WTC11 (cell line): ENCODE measurements around the gene TSPAN18.
A peak's percentile ranks its signal among the peaks of the same experiment; 100 is the strongest.

Experiments
- CBFB ChIP-seq: sonication (generic); formaldehyde crosslinking; IDR thresholded peaks from 2 replicates; pipeline ENCODE4 v1.8.1; 2022; ENCODE audit warnings: mild to moderate bottlenecking, low read depth, missing genetic modification reagents
- ELF4 ChIP-seq: sonication (generic); formaldehyde crosslinking; IDR thresholded peaks from 2 replicates; pipeline ENCODE4 v1.8.1; 2022; ENCODE audit warnings: low read depth, mild to moderate bottlenecking, moderate library complexity, missing genetic modification reagents
- ESRRA ChIP-seq: sonication (generic); formaldehyde crosslinking; IDR thresholded peaks from 2 replicates; pipeline ENCODE4 v1.8.1; 2022; ENCODE audit warnings: mild to moderate bottlenecking, missing genetic modification reagents, borderline replicate concordance
- ETV6 ChIP-seq: sonication (generic); formaldehyde crosslinking; IDR thresholded peaks from 2 replicates; pipeline ENCODE4 v1.8.1; 2022; ENCODE audit warnings: mild to moderate bottlenecking, missing genetic modification reagents
- FOXK1 ChIP-seq: sonication (generic); formaldehyde crosslinking; IDR thresholded peaks from 2 replicates; pipeline ENCODE4 v1.8.0; 2022; ENCODE audit warnings: mild to moderate bottlenecking, moderate library complexity, missing genetic modification reagents
- NR3C1 ChIP-seq: sonication (generic); formaldehyde crosslinking; conservative IDR thresholded peaks from 2 replicates; pipeline ENCODE4 v1.8.1; 2023; ENCODE audit warnings: low read depth, mild to moderate bottlenecking, missing genetic modification reagents
- PRRX2 ChIP-seq: fragments of 250-450 bp; sonication (Bioruptor Pico); IDR thresholded peaks from 2 replicates; pipeline ENCODE4 v1.8.0; 2021; ENCODE audit warnings: mild to moderate bottlenecking
- RELA ChIP-seq: sonication (generic); formaldehyde crosslinking; IDR thresholded peaks from 2 replicates; pipeline ENCODE4 v1.8.1; 2022; ENCODE audit warnings: missing genetic modification reagents, mild to moderate bottlenecking, borderline replicate concordance
- ZNF263 ChIP-seq: sonication (generic); formaldehyde crosslinking; IDR thresholded peaks from 2 replicates; pipeline ENCODE4 v1.8.1; 2022; ENCODE audit warnings: low read depth, mild to moderate bottlenecking, moderate library complexity, missing genetic modification reagents
- TF ChIP-seq, protein P1 (sequence below): sonication (generic); formaldehyde crosslinking; IDR thresholded peaks from 2 replicates; pipeline ENCODE4 v1.8.1; 2023; ENCODE audit warnings: mild to moderate bottlenecking, missing genetic modification reagents, moderate library complexity
- TF ChIP-seq, protein P2 (sequence below): fragments of 200-600 bp; IDR thresholded peaks from 2 replicates; pipeline ENCODE4 v1.8.0; 2022; ENCODE audit warnings: antibody characterized with exemption
- TF ChIP-seq, protein P3 (sequence below): sonication (generic); formaldehyde crosslinking; IDR thresholded peaks from 2 replicates; pipeline ENCODE4 v1.8.1; 2023; ENCODE audit warnings: mild to moderate bottlenecking, missing genetic modification reagents
- TF ChIP-seq, protein P4 (sequence below): sonication (generic); formaldehyde crosslinking; IDR thresholded peaks from 2 replicates; pipeline ENCODE4 v1.8.0; 2022; ENCODE audit warnings: mild to moderate bottlenecking, missing genetic modification reagents
- TF ChIP-seq, protein P5 (sequence below): sonication (generic); formaldehyde crosslinking; IDR thresholded peaks from 2 replicates; pipeline ENCODE4 v1.8.1; 2022; ENCODE audit warnings: low read depth, missing genetic modification reagents, borderline replicate concordance

DNA sequence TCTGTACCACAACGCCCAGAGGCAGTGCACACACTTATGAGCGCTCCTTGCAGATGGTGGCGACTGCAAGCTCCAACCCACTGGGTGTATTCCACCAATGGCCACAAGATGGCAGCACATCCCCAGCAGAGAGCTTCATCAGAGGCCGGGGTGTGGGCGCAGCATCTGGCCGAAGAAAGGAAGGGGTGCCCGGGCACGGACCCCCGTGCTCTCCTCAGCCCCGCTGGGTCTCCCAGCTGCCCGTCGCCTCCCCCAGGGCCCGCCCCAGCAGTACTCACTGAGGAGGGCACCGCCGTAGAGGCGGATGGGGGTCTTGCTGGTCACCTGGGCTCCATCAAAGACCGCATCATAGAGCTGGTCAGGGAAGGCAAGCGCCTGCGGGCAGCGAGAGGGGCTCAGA, 209.8 kb downstream of the TSPAN18 start:
- TF ChIP-seq, protein P1, sequence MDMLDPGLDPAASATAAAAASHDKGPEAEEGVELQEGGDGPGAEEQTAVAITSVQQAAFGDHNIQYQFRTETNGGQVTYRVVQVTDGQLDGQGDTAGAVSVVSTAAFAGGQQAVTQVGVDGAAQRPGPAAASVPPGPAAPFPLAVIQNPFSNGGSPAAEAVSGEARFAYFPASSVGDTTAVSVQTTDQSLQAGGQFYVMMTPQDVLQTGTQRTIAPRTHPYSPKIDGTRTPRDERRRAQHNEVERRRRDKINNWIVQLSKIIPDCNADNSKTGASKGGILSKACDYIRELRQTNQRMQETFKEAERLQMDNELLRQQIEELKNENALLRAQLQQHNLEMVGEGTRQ = no peak
- TF ChIP-seq, protein P2, sequence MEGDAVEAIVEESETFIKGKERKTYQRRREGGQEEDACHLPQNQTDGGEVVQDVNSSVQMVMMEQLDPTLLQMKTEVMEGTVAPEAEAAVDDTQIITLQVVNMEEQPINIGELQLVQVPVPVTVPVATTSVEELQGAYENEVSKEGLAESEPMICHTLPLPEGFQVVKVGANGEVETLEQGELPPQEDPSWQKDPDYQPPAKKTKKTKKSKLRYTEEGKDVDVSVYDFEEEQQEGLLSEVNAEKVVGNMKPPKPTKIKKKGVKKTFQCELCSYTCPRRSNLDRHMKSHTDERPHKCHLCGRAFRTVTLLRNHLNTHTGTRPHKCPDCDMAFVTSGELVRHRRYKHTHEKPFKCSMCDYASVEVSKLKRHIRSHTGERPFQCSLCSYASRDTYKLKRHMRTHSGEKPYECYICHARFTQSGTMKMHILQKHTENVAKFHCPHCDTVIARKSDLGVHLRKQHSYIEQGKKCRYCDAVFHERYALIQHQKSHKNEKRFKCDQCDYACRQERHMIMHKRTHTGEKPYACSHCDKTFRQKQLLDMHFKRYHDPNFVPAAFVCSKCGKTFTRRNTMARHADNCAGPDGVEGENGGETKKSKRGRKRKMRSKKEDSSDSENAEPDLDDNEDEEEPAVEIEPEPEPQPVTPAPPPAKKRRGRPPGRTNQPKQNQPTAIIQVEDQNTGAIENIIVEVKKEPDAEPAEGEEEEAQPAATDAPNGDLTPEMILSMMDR = peak; percentile 94
- TF ChIP-seq FOXK1 (CRISPR knock-in tag) (no peak), PRRX2 (CRISPR knock-in tag) (no peak), RELA (CRISPR knock-in tag) (no peak), ELF4 (no peak), ZNF263 (no peak), ETV6 (CRISPR knock-in tag) (no peak), NR3C1 (CRISPR knock-in tag) (no peak), ESRRA (CRISPR knock-in tag) (no peak), CBFB (CRISPR knock-in tag) (no peak)
- TF ChIP-seq, protein P3, sequence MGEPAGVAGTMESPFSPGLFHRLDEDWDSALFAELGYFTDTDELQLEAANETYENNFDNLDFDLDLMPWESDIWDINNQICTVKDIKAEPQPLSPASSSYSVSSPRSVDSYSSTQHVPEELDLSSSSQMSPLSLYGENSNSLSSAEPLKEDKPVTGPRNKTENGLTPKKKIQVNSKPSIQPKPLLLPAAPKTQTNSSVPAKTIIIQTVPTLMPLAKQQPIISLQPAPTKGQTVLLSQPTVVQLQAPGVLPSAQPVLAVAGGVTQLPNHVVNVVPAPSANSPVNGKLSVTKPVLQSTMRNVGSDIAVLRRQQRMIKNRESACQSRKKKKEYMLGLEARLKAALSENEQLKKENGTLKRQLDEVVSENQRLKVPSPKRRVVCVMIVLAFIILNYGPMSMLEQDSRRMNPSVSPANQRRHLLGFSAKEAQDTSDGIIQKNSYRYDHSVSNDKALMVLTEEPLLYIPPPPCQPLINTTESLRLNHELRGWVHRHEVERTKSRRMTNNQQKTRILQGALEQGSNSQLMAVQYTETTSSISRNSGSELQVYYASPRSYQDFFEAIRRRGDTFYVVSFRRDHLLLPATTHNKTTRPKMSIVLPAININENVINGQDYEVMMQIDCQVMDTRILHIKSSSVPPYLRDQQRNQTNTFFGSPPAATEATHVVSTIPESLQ = no peak
- TF ChIP-seq, protein P4, sequence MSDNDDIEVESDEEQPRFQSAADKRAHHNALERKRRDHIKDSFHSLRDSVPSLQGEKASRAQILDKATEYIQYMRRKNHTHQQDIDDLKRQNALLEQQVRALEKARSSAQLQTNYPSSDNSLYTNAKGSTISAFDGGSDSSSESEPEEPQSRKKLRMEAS (CRISPR knock-in tag) = no peak
- TF ChIP-seq, protein P5, sequence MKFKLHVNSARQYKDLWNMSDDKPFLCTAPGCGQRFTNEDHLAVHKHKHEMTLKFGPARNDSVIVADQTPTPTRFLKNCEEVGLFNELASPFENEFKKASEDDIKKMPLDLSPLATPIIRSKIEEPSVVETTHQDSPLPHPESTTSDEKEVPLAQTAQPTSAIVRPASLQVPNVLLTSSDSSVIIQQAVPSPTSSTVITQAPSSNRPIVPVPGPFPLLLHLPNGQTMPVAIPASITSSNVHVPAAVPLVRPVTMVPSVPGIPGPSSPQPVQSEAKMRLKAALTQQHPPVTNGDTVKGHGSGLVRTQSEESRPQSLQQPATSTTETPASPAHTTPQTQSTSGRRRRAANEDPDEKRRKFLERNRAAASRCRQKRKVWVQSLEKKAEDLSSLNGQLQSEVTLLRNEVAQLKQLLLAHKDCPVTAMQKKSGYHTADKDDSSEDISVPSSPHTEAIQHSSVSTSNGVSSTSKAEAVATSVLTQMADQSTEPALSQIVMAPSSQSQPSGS (CRISPR knock-in tag) = no peak
